B cell (primary cell): ENCODE measurements around the gene IFI35. TPM values are rescaled to one million over a fixed set of nuclear protein-coding genes. Genes with fewer than 3 reads are reported as not detected.

Experiments used
- ATAC-seq: fragments of 200-7000 bp; cut with Tn5 transposase; one replicate; pipeline ENCODE4 v1.10.0; 2021; ENCODE audit warnings: low read depth, mild to moderate bottlenecking, moderate number of reproducible peaks, moderate library complexity
- CTCF ChIA-PET: fragments of 350-600 bp; sonication (Branson Sonifier 250); formaldehyde crosslinking; loops from one replicate; lab custom pipeline; 2021; ENCODE audit warnings: antibody characterized with exemption, inconsistent platforms; lab: Charles Lee
- POLR2A ChIA-PET: fragments of 350-600 bp; sonication (Branson Sonifier 250); formaldehyde crosslinking; loops from one replicate; lab custom pipeline; 2021; ENCODE audit warnings: antibody characterized with exemption; lab: Charles Lee
- DNase-seq: peaks from one replicate; pipeline ENCODE4 v3.0.0; 2013
- H2AFZ ChIP-seq: 2 replicates; pipeline ENCODE4 v1.6.1; 2012; ENCODE audit warnings: mild to moderate bottlenecking, low read depth, low read length; ENCODE audit not compliant: insufficient read depth, poor library complexity, severe bottlenecking
- H3K27ac ChIP-seq, 2 donors: 1 replicate in 1 of 2; 2 replicates in 1 of 2; pipeline ENCODE4 v1.5.1; 2012 to 2013; ENCODE audit warnings: low read length in 2 of 2, mild to moderate bottlenecking in 2 of 2, moderate library complexity in 1 of 2
- H3K27me3 ChIP-seq, 4 experiments: fragments of 200-600 bp in 1 of 4; sonication (generic) in 1 of 4; replicated peaks in 1 of 4; 1 replicate in 2 of 4; 2 replicates in 2 of 4; pipeline versions ENCODE4 v1.6.1 to v1.7.0; 2013 to 2016; ENCODE audit warnings: low read length in 3 of 4, mild to moderate bottlenecking in 2 of 4, mixed read lengths in 1 of 4, moderate library complexity in 1 of 4; ENCODE audit not compliant: insufficient read depth in 4 of 4, control insufficient read depth in 3 of 4; ENCODE audit errors: control extremely low read depth in 1 of 4
- H3K36me3 ChIP-seq, 2 experiments: replicated peaks in 1 of 2; 1 replicate in 1 of 2; 2 replicates in 1 of 2; pipeline versions ENCODE4 v1.6.1 to v1.7.1; 2013; ENCODE audit warnings: low read length in 1 of 2; ENCODE audit not compliant: insufficient read depth in 2 of 2, control insufficient read depth in 1 of 2; ENCODE audit errors: control extremely low read depth in 1 of 2, extremely low read depth in 1 of 2
- H3K4me1 ChIP-seq, 2 donors: fragments of 200-600 bp in 1 of 2; sonication (generic) in 1 of 2; 1 replicate in 1 of 2; 2 replicates in 1 of 2; pipeline versions ENCODE4 v1.5.1 to v1.6.1; 2013 to 2017; ENCODE audit warnings: low read length in 2 of 2; ENCODE audit not compliant: control insufficient read depth in 2 of 2, insufficient read depth in 2 of 2
- H3K4me2 ChIP-seq: replicated peaks from 2 replicates; pipeline ENCODE3; 2012; ENCODE audit warnings: mild to moderate bottlenecking, low read depth, low read length; ENCODE audit not compliant: poor library complexity, severe bottlenecking
- H3K4me3 ChIP-seq, 5 experiments: fragments of 200-600 bp in 1 of 5; sonication (generic) in 1 of 5; 1 replicate in 3 of 5; 2 replicates in 2 of 5; pipeline versions ENCODE4 v1.5.1 to v1.7.0; 2011 to 2016; ENCODE audit warnings: low read length in 4 of 5, mild to moderate bottlenecking in 4 of 5, low read depth in 2 of 5, control low read depth in 1 of 5, moderate library complexity in 1 of 5; ENCODE audit not compliant: insufficient read depth in 1 of 5; ENCODE audit errors: control extremely low read depth in 1 of 5, extremely low read depth in 1 of 5
- H3K79me2 ChIP-seq: fragments of 200-600 bp; sonication (generic); one replicate; pipeline ENCODE4 v1.6.0; 2016; ENCODE audit warnings: low read length; ENCODE audit not compliant: control insufficient read depth, insufficient read depth
- H3K9ac ChIP-seq: fragments of 200-600 bp; sonication (generic); 2 replicates; pipeline ENCODE4 v1.6.1; 2017; ENCODE audit warnings: mild to moderate bottlenecking, low read length, moderate library complexity
- H3K9me3 ChIP-seq, 3 donors: one replicate each; pipeline versions ENCODE4 v1.6.1 to v1.7.1; 2013; ENCODE audit warnings: low read length in 2 of 3; ENCODE audit not compliant: control insufficient read depth in 2 of 3, insufficient read depth in 1 of 3; ENCODE audit errors: control extremely low read depth in 1 of 3
- H4K20me1 ChIP-seq: 2 replicates; pipeline ENCODE4 v1.6.0; 2012; ENCODE audit warnings: mild to moderate bottlenecking, low read length; ENCODE audit not compliant: insufficient read depth, control insufficient read depth, poor library complexity, severe bottlenecking
- H3K27ac Mint-ChIP-seq: one replicate; pipeline ENCODE4 v1.8.0; 2021; ENCODE audit warnings: mixed read lengths
- H3K27me3 Mint-ChIP-seq: one replicate; pipeline ENCODE4 v1.8.0; 2021; ENCODE audit warnings: mixed read lengths
- H3K4me1 Mint-ChIP-seq: one replicate; pipeline ENCODE4 v1.8.0; 2021; ENCODE audit warnings: mixed read lengths
- H3K4me3 Mint-ChIP-seq: one replicate; pipeline ENCODE4 v1.8.0; 2021; ENCODE audit warnings: mixed read lengths
- H3K9me3 Mint-ChIP-seq: one replicate; pipeline ENCODE4 v1.8.0; 2022; ENCODE audit warnings: mixed read lengths; ENCODE audit not compliant: insufficient read depth
- EZH2 ChIP-seq: IDR thresholded peaks from 2 replicates; pipeline ENCODE4 v1.6.1; 2012; ENCODE audit warnings: borderline replicate concordance, low read depth, mild to moderate bottlenecking, moderate library complexity, low read length; ENCODE audit not compliant: insufficient read depth, poor library complexity, severe bottlenecking
- WGBS: methylation state at CpG from one replicate; pipeline ENCODE4 v1.1.5; 2013; ENCODE audit warnings: missing lambda C conversion rate; ENCODE audit not compliant: insufficient coverage; 5-methylcytosine and 5-hydroxymethylcytosine counted together
- intact Hi-C: fragments of 100-400 bp; cut with micrococcal nuclease; formaldehyde crosslinking; loops from one replicate; pipeline ENCODE4 v1.10.0; 2022
- polyA plus RNA-seq: library from polyadenylated mRNA; depleted of rRNA; stranded (reverse); fragments of >200 nt; gene quantifications from 2 replicates; pipeline ENCODE4 v1.2.3, GENCODE V29; 2012
- total RNA-seq, 2 donors: library from RNA; stranded (reverse); fragments of 120-200 nt in 1 of 2; gene quantifications; 1 replicate in 1 of 2; 2 replicates in 1 of 2; pipeline versions ENCODE4 v1.2.3 to v1.2.4, GENCODE V29; 2013 to 2022
- TF ChIP-seq, protein P1 (sequence below): fragments of 200-600 bp; IDR thresholded peaks from one replicate; pipeline ENCODE4 v1.8.0; 2022; ENCODE audit warnings: antibody characterized with exemption, mild to moderate bottlenecking

The IFI35 gene
- total and polyA plus RNA-seq, 2 donors (not counting 1 experiment from before 2014, with no cell fraction given): 37.2 to 42.2 TPM

DNA sequence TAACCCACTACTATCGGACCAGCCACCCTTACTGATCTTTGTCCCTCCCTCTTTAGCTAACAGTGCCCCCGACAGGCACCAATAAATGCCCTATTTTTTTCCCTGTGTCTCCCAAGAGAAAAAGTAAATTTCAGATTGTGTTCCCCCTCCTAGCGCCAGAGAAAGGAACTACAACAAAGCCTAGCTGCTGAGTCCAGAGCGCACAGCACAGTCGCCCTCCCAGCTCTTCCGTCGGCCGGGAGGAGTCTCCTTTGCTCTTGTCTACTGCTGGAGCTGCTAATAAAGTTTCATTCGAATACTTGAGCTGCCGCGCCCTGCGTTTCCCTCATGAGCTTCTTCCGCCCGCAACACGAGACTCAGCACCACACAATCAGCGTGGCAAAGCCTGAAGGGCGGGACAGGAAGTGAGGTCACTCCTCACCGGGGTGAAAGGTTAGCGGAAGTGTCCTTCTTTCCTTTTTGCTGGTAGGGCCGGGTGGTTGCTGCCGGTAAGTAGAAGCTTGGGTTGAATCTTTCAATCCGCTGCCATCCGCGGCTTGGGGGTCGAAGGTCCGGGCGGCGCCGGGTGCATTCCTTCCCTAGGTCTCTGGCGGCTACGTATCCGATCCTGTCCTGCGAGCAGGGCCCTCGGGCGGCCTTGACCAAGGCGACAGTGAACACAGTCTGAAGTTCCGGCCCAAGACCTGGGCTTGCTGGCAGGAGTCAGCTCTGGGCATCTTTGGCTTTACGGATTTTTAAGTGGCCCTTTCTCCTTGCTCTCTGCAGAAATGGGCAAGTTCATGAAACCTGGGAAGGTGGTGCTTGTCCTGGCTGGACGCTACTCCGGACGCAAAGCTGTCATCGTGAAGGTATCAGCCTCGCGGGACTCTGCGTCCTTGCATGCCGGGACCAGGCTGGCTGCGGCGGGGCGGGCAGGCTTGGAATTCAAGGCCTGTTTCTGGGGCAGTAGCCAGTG, 8.3 kb upstream of the IFI35 start, which contains the start of gene RPL27:
Gene RPL27 (plus strand): TSS at position 436 of the 955 bp plus-strand sequence. CDS start 332 bp downstream, at position 768.
- ATAC-seq: peak; percentile 94
- Histone ChIP-seq H2AFZ (peak within 1 kb of the TSS; percentile 83), H4K20me1 (peaks cover 16% of the 10 kb centered on the region), H3K9ac (peak within 1 kb of the TSS; percentile 98), H3K27me3 (no peaks in the 10 kb centered on the region), H3K4me1 (peaks cover 20 to 22% of the 10 kb centered on the region in 2 donors), H3K79me2 (peaks cover 17% of the 10 kb centered on the region), H3K4me3 (peak within 1 kb of the TSS; percentile 70 to 94 (median 84)), H3K36me3 (peaks cover 2 to 37% of the 10 kb centered on the region in 2 experiments), H3K27ac (peak within 1 kb of the TSS; percentile 89 to 96), H3K4me2 (peak within 1 kb of the TSS; percentile 77), H3K9me3 (no peaks in the 10 kb centered on the region)
- intact Hi-C loops: loop anchor here (1.0 to 10.0 kb wide), 15 partner anchors 8 to 611 kb away; partner anchors contain the start of genes AARSD1, BRCA1, DHX8 and IFI35
- DNase-seq: peak; percentile 99
- H3K27ac Mint-ChIP-seq: peak within 1 kb of the TSS; percentile 88
- TF ChIP-seq EZH2: no peak
- TF ChIP-seq, protein P1, sequence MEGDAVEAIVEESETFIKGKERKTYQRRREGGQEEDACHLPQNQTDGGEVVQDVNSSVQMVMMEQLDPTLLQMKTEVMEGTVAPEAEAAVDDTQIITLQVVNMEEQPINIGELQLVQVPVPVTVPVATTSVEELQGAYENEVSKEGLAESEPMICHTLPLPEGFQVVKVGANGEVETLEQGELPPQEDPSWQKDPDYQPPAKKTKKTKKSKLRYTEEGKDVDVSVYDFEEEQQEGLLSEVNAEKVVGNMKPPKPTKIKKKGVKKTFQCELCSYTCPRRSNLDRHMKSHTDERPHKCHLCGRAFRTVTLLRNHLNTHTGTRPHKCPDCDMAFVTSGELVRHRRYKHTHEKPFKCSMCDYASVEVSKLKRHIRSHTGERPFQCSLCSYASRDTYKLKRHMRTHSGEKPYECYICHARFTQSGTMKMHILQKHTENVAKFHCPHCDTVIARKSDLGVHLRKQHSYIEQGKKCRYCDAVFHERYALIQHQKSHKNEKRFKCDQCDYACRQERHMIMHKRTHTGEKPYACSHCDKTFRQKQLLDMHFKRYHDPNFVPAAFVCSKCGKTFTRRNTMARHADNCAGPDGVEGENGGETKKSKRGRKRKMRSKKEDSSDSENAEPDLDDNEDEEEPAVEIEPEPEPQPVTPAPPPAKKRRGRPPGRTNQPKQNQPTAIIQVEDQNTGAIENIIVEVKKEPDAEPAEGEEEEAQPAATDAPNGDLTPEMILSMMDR: peak; percentile 89
- no peaks in the 10 kb centered on the region for H3K27me3 Mint-ChIP-seq
- CTCF ChIA-PET: interaction anchor here (0.6 to 3.8 kb wide), 36 partner anchors 8 to 549 kb away, joined by 3 to 54 read pairs (median 4); partner anchors contain the start of genes AARSD1, AOC2, BECN1 and DHX8
- H3K9me3 Mint-ChIP-seq: no peaks in the 10 kb centered on the region
- POLR2A ChIA-PET: interaction anchor here (0.6 to 2.3 kb wide), 24 partner anchors 9 to 486 kb away, joined by 3 to 24 read pairs (median 6); partner anchors contain the start of genes AARSD1, BRCA1, DHX8 and IFI35
- H3K4me1 Mint-ChIP-seq: peaks cover 37% of the 10 kb centered on the region
- under 1% methylated on average over 47 of the region's 49 CpGs for WGBS
- peak within 1 kb of the TSS; percentile 96 for H3K4me3 Mint-ChIP-seq
